ENCODE measurements around the gene B2M.

B2M gene

GRCh38 chr15:44753345-44753744 is 42.0 kb downstream of the B2M start:
- no peak for DNase-seq (ENCODE audit: low read depth)
- in situ Hi-C loops (cut with HindIII; ENCODE audit: low sequenced_read_pairs): no loop called here
- H3K4me3 ChIP-seq (ENCODE audit: low read depth, low read length): no peak overlapping the region
- TF ChIP-seq CTCF (IDR thresholded peaks at IDR 0.05; ENCODE audit: low read depth, low read length, missing control alignments): no peak

- in situ Hi-C loops (cut with HindIII; ENCODE audit: low sequenced_read_pairs): no loop called here
- TF ChIP-seq CTCF (IDR thresholded peaks at IDR 0.05; ENCODE audit: low read depth, low read length, missing control alignments): no peak
- no peak overlapping the region for H3K4me3 ChIP-seq (ENCODE audit: low read depth, low read length)
- DNase-seq (ENCODE audit: low read depth): no peak
These were observed 51.9 kb downstream of the B2M start for GRCh38 chr15:44763187-44763586.

- no peak overlapping the region for H3K4me3 ChIP-seq (ENCODE audit: low read depth, low read length)
- DNase-seq (ENCODE audit: low read depth): no peak
- no peak for TF ChIP-seq CTCF (IDR thresholded peaks at IDR 0.05; ENCODE audit: low read depth, low read length, missing control alignments)
- in situ Hi-C loops (cut with HindIII; ENCODE audit: low sequenced_read_pairs): no loop called here
These were observed 52.5 kb downstream of the B2M start for GRCh38 chr15:44763848-44764247.

- H3K4me3 ChIP-seq (ENCODE audit: low read depth, low read length): no peak overlapping the region
- DNase-seq (ENCODE audit: low read depth): no peak
- in situ Hi-C loops (cut with HindIII; ENCODE audit: low sequenced_read_pairs): no loop called here
- no peak for TF ChIP-seq CTCF (IDR thresholded peaks at IDR 0.05; ENCODE audit: low read depth, low read length, missing control alignments)
These were observed 53.7 kb downstream of the B2M start for GRCh38 chr15:44765036-44765435.
